Epithelial cell of proximal tubule (primary cell): Measurements from ENCODE around the gene SH3BGRL2. TPM values are rescaled to one million over a fixed set of nuclear protein-coding genes. Genes with fewer than 3 reads are reported as not detected.
"Not testable (repeated sequence)": the region's sequence is repeated elsewhere in the genome, so short reads cannot be mapped to it uniquely, and the experiment has no call there.

Source experiments
- DNase-seq: peaks from one replicate; pipeline ENCODE4 v3.0.0-alpha.2; 2011; ENCODE audit warnings: low read depth
- H3K4me3 ChIP-seq: 2 replicates; pipeline ENCODE4 v1.5.1; 2011; ENCODE audit warnings: low read depth, mild to moderate bottlenecking, low read length
- CTCF ChIP-seq: conservative IDR thresholded peaks from 2 replicates; pipeline ENCODE4 v1.5.1; 2012; ENCODE audit warnings: low read depth, mild to moderate bottlenecking, low read length
- total RNA-seq: library from RNA; depleted of rRNA; stranded (reverse); fragments of >200 nt; gene quantifications from 2 replicates; pipeline ENCODE4 v1.2.3, GENCODE V29; 2015

The SH3BGRL2 gene
- total RNA-seq, 1 donor from 2014 or later: 10.3 TPM

DNA sequence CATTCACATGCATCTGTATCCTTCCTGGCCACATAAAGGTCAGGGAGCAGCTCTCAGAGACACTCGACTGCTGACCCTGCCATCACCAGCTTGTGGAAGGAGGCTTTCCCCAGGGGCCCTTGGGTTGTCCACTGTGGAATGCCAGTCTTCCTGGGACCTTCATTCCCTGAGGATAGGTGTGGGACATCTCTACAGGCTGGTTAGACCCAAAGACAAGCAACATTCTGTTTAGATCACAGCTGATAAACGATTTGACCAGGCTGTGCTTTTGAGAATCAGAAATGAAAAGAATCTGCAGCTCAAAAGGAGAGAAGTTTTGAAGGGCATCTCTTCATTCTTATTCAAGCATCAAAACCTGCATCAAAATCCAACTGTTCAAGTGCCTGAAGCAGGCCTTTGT lies 18.2 kb upstream of the SH3BGRL2 start:
- TF ChIP-seq CTCF: no peak
- no peak for DNase-seq
- no peak overlapping the region for H3K4me3 ChIP-seq

DNA sequence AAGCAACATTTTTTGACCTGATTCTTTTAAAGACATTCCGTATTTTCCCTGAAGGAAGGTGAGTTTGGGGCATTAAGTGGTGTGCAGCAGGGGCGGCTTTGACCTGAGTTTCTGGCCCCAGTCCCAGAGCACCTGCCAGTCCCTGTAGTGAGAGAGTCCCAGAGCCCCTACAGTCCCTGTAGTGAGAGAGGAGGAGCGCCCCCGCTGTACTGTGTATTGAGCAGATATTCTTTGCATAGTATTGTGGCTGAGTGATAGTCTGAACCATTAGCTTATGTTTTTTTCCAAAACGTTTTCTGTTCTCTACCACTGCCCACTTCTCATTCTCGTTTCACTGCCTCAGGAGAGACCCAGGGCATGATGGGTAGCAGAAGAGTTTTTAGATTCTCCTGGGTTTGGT lies 17.2 kb upstream of the SH3BGRL2 start:
- DNase-seq: no peak
- TF ChIP-seq CTCF: no peak
- no peak overlapping the region for H3K4me3 ChIP-seq

- no peak for TF ChIP-seq CTCF
- no peak for DNase-seq
- no peak overlapping the region for H3K4me3 ChIP-seq
These were observed 16.5 kb upstream of the SH3BGRL2 start for GRCh38 chr6:79614326-79615305.

GRCh38 chr6:79617518-79617941 lies 13.6 kb upstream of the SH3BGRL2 start:
- TF ChIP-seq CTCF: no peak
- no peak for DNase-seq
- H3K4me3 ChIP-seq: no peak overlapping the region

GRCh38 chr6:79618425-79618824 lies 12.7 kb upstream of the SH3BGRL2 start:
- H3K4me3 ChIP-seq, DNase-seq: not testable (repeated sequence)

GRCh38 chr6:79621579-79621978 lies 9.6 kb upstream of the SH3BGRL2 start:
- no peak for TF ChIP-seq CTCF
- no peak for DNase-seq
- no peak overlapping the region for H3K4me3 ChIP-seq

DNA sequence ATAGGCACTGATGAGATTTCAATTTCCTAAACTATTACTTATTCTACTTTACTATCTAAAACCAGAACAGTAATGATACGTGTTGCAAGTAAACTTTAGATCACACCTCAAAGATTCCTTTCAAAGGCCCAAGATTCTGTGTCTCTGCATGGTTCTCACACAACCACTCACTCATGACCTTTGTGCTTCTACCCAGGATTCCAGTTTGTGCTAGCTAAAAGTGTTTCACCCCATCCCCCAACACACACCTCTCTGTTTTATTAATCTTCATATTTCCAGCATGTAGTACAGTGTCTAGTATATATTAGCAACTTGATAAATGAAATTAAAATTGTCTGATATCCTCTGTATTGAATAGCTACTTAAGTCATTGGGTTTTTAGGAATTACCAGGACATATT lies 8.8 kb upstream of the SH3BGRL2 start:
- DNase-seq: no peak
- H3K4me3 ChIP-seq: no peak overlapping the region
- TF ChIP-seq CTCF: no peak
